HEK293 (cell line): ENCODE measurements around the gene LCMT1.
"Not testable (repeated sequence)": the region's sequence is repeated elsewhere in the genome, so short reads cannot be mapped to it uniquely, and the experiment has no call there.

Source experiments
- CTCF ChIA-PET: fragments of 350-600 bp; formaldehyde crosslinking; extraction: SDS; loops from one replicate; lab custom pipeline; 2021; ENCODE audit warnings: antibody characterized with exemption; lab: Yijun Ruan, JAX
- POLR2A ChIA-PET: fragments of 300-600 bp; formaldehyde crosslinking; extraction: SDS; loops from one replicate; lab custom pipeline; 2020; ENCODE audit warnings: antibody characterized with exemption, inconsistent platforms; lab: Yijun Ruan, JAX
- H3K27ac ChIP-seq: fragments of 200-500 bp; sonication (Bioruptor generic); 2 replicates; pipeline ENCODE4 v1.5.1; 2014; ENCODE audit warnings: low read depth, low read length, control low read depth, inconsistent platforms; ENCODE audit errors: extremely low read depth
- H3K36me3 ChIP-seq, 2 experiments: fragments of 200-500 bp in 1 of 2; sonication (Bioruptor generic) in 1 of 2; 1 replicate in 1 of 2; 2 replicates in 1 of 2; pipeline ENCODE4 v1.5.1; 2014 to 2017; ENCODE audit warnings: inconsistent platforms in 2 of 2, low read length in 2 of 2; ENCODE audit not compliant: control insufficient read depth in 2 of 2, insufficient read depth in 1 of 2
- H3K4me1 ChIP-seq: fragments of 200-500 bp; sonication (Bioruptor generic); 2 replicates; pipeline ENCODE4 v1.5.1; 2014; ENCODE audit warnings: mild to moderate bottlenecking, low read length, inconsistent platforms; ENCODE audit not compliant: control insufficient read depth, insufficient read depth
- H3K4me3 ChIP-seq: 2 replicates; pipeline ENCODE4 v1.5.1; 2011; ENCODE audit warnings: low read depth, mild to moderate bottlenecking, control low read depth, low read length, moderate library complexity
- H3K9me3 ChIP-seq: fragments of 200-500 bp; sonication (Bioruptor generic); 2 replicates; pipeline ENCODE4 v1.5.1; 2014; ENCODE audit warnings: low read depth, low read length, inconsistent platforms; ENCODE audit not compliant: control insufficient read depth, insufficient read depth
- BCL6B ChIP-seq: fragments of 450-650 bp; formaldehyde crosslinking; IDR thresholded peaks from 2 replicates; pipeline ENCODE4 v1.5.1; 2017; ENCODE audit warnings: missing biosample characterization, missing genetic modification characterization
- EGR2 ChIP-seq: fragments of 450-650 bp; formaldehyde crosslinking; IDR thresholded peaks from 2 replicates; pipeline ENCODE4 v1.5.1; 2016; ENCODE audit warnings: low read depth, missing biosample characterization, missing genetic modification characterization
- GFI1B ChIP-seq: fragments of 450-650 bp; formaldehyde crosslinking; IDR thresholded peaks from 2 replicates; pipeline ENCODE4 v1.5.1; 2016; ENCODE audit warnings: missing biosample characterization, missing genetic modification characterization
- HOXD13 ChIP-seq: sonication (generic); formaldehyde crosslinking; IDR thresholded peaks from 2 replicates; pipeline ENCODE4 v1.8.0; 2022; ENCODE audit warnings: missing genetic modification reagents, borderline replicate concordance
- OVOL3 ChIP-seq: fragments of 450-650 bp; formaldehyde crosslinking; IDR thresholded peaks from 2 replicates; pipeline ENCODE4 v1.5.1; 2016; ENCODE audit warnings: missing biosample characterization, missing genetic modification characterization
- RBAK ChIP-seq: fragments of 450-650 bp; formaldehyde crosslinking; IDR thresholded peaks from 2 replicates; pipeline ENCODE4 v1.5.1; 2016; ENCODE audit warnings: missing biosample characterization, missing genetic modification characterization
- REST ChIP-seq: fragments of 450-650 bp; formaldehyde crosslinking; IDR thresholded peaks from 2 replicates; pipeline ENCODE4 v1.5.1; 2016; ENCODE audit warnings: missing biosample characterization, missing genetic modification characterization
- SETDB1 ChIP-seq: IDR thresholded peaks from one replicate; pipeline ENCODE4 v1.6.1; 2017; ENCODE audit warnings: mild to moderate bottlenecking, low read length, moderate library complexity, mixed read lengths; ENCODE audit not compliant: insufficient read length
- TRIM28 ChIP-seq: IDR thresholded peaks from 2 replicates; pipeline ENCODE4 v1.6.1; 2011; ENCODE audit warnings: low read length, control low read depth, borderline replicate concordance
- ZNF175 ChIP-seq: fragments of 450-650 bp; formaldehyde crosslinking; IDR thresholded peaks from 2 replicates; pipeline ENCODE4 v1.5.1; 2016; ENCODE audit warnings: missing biosample characterization, missing genetic modification characterization
- ZNF2 ChIP-seq: fragments of 450-650 bp; formaldehyde crosslinking; IDR thresholded peaks from 2 replicates; pipeline ENCODE4 v1.5.1; 2016; ENCODE audit warnings: missing biosample characterization, missing genetic modification characterization
- ZNF211 ChIP-seq: fragments of 450-650 bp; formaldehyde crosslinking; IDR thresholded peaks from 2 replicates; pipeline ENCODE4 v1.5.1; 2016; ENCODE audit warnings: low read depth, missing biosample characterization, missing genetic modification characterization
- ZNF214 ChIP-seq: fragments of 450-650 bp; formaldehyde crosslinking; IDR thresholded peaks from 2 replicates; pipeline ENCODE4 v1.5.1; 2017; ENCODE audit warnings: missing biosample characterization, mild to moderate bottlenecking, missing genetic modification characterization, borderline replicate concordance
- ZNF23 ChIP-seq: fragments of 450-650 bp; formaldehyde crosslinking; IDR thresholded peaks from 2 replicates; pipeline ENCODE4 v1.5.1; 2016; ENCODE audit warnings: missing biosample characterization, missing genetic modification characterization, borderline replicate concordance
- ZNF239 ChIP-seq: fragments of 450-650 bp; formaldehyde crosslinking; IDR thresholded peaks from 2 replicates; pipeline ENCODE4 v1.5.1; 2016; ENCODE audit warnings: missing biosample characterization, missing genetic modification characterization
- ZNF24 ChIP-seq: fragments of 450-650 bp; formaldehyde crosslinking; IDR thresholded peaks from 2 replicates; pipeline ENCODE4 v1.5.1; 2016; ENCODE audit warnings: missing biosample characterization, missing genetic modification characterization
- ZNF362 ChIP-seq: fragments of 450-650 bp; formaldehyde crosslinking; IDR thresholded peaks from 2 replicates; pipeline ENCODE4 v1.5.1; 2016; ENCODE audit warnings: missing biosample characterization, missing genetic modification characterization
- ZNF37A ChIP-seq: fragments of 450-650 bp; IDR thresholded peaks from 2 replicates; pipeline ENCODE4 v1.5.1; 2018; ENCODE audit warnings: missing biosample characterization, missing genetic modification characterization
- ZNF473 ChIP-seq: fragments of 450-650 bp; formaldehyde crosslinking; IDR thresholded peaks from 2 replicates; pipeline ENCODE4 v1.5.1; 2017; ENCODE audit warnings: missing biosample characterization, missing genetic modification characterization
- ZNF510 ChIP-seq: fragments of 450-650 bp; formaldehyde crosslinking; IDR thresholded peaks from 2 replicates; pipeline ENCODE4 v1.5.1; 2018; ENCODE audit warnings: mild to moderate bottlenecking, missing genetic modification characterization, missing biosample characterization; ENCODE audit not compliant: insufficient replicate concordance
- ZNF529 ChIP-seq: fragments of 450-650 bp; formaldehyde crosslinking; IDR thresholded peaks from 2 replicates; pipeline ENCODE4 v1.5.1; 2017; ENCODE audit warnings: missing genetic modification characterization, missing biosample characterization; ENCODE audit not compliant: insufficient replicate concordance
- ZNF555 ChIP-seq: fragments of 450-650 bp; formaldehyde crosslinking; conservative IDR thresholded peaks from 2 replicates; pipeline ENCODE4 v1.5.1; 2017; ENCODE audit warnings: missing biosample characterization, mild to moderate bottlenecking, missing genetic modification characterization, inconsistent platforms
- ZNF624 ChIP-seq: fragments of 450-650 bp; formaldehyde crosslinking; IDR thresholded peaks from 2 replicates; pipeline ENCODE4 v1.5.1; 2017; ENCODE audit warnings: missing biosample characterization, missing genetic modification characterization
- ZNF629 ChIP-seq: fragments of 450-650 bp; formaldehyde crosslinking; IDR thresholded peaks from 2 replicates; pipeline ENCODE4 v1.5.1; 2017; ENCODE audit warnings: missing biosample characterization, missing genetic modification characterization
- ZNF768 ChIP-seq: fragments of 450-650 bp; formaldehyde crosslinking; IDR thresholded peaks from 2 replicates; pipeline ENCODE4 v1.5.1; 2018; ENCODE audit warnings: missing biosample characterization, mild to moderate bottlenecking, missing genetic modification characterization
- ZNF792 ChIP-seq: fragments of 450-650 bp; formaldehyde crosslinking; IDR thresholded peaks from 2 replicates; pipeline ENCODE4 v1.5.1; 2016; ENCODE audit warnings: missing biosample characterization, missing genetic modification characterization
- ZSCAN18 ChIP-seq: fragments of 450-650 bp; formaldehyde crosslinking; IDR thresholded peaks from 2 replicates; pipeline ENCODE4 v1.5.1; 2016; ENCODE audit warnings: missing biosample characterization, missing genetic modification characterization

LCMT1 gene

GRCh38 chr16:25124503-25124902, 13.0 kb downstream of the LCMT1 start (continued):
- TF ChIP-seq ZNF555 (no peak), ZNF792 (no peak), OVOL3 (tag by site-specific recombination) (no peak), ZNF768 (tag by site-specific recombination) (no peak), ZNF624 (tag by site-specific recombination) (no peak), BCL6B (no peak), ZNF510 (tag by site-specific recombination) (no peak), ZNF23 (tag by site-specific recombination) (no peak), SETDB1 (no peak)

GRCh38 chr16:25126086-25126666, 14.6 kb downstream of the LCMT1 start:
- CTCF ChIA-PET = interaction anchor here (0.6 to 2.0 kb wide), 7 partner anchors 70 to 163 kb away, joined by 3 to 14 read pairs (median 3); no protein-coding TSS in a partner anchor

GRCh38 chr16:25126820-25127232, 15.3 kb downstream of the LCMT1 start:
- ChIA-PET CTCF (interaction anchor here (0.6 to 2.0 kb wide), 7 partner anchors 11 to 162 kb away, joined by 3 to 14 read pairs (median 3); no protein-coding TSS in a partner anchor), POLR2A (interaction anchor here (1.2 kb wide), 1 partner anchor 15 kb away, joined by 3 read pairs; the partner anchor contains the start of gene LCMT1)
- Histone ChIP-seq H3K27ac (no peak overlapping the region), H3K4me1 (no peaks in the 10 kb centered on the region), H3K9me3 (no peaks in the 10 kb centered on the region), H3K36me3 (peaks cover 0 to 29% of the 10 kb centered on the region in 2 experiments; a peak in 2 of 3 replicates), H3K4me3 (no peak overlapping the region)
- TF ChIP-seq ZNF529 (tag by site-specific recombination) (no peak), ZNF37A (tag by site-specific recombination) (no peak), HOXD13 (no peak), GFI1B (peak; percentile 95), ZNF239 (tag by site-specific recombination) (no peak), ZNF768 (tag by site-specific recombination) (no peak), EGR2 (no peak; the same call in 1 of the 2 replicates), ZNF24 (no peak), ZNF214 (no peak), ZNF629 (peak; percentile 46; the same call in 1 of the 2 replicates), TRIM28 (0 out of 2 replicates have a peak, but pooled peaks have one; percentile 48), ZNF2 (tag by site-specific recombination) (peak; percentile 44; the same call in 1 of the 2 replicates), ZNF175 (no peak), ZSCAN18 (tag by site-specific recombination) (no peak), ZNF211 (tag by site-specific recombination) (no peak), ZNF362 (tag by site-specific recombination) (no peak), REST (tag by site-specific recombination) (no peak), ZNF473 (tag by site-specific recombination) (no peak), RBAK (no peak)

More at GRCh38 chr16:25126086-25126666, 14.6 kb downstream of the LCMT1 start:
- POLR2A ChIA-PET = interaction anchor here (1.2 kb wide), 1 partner anchor 14 kb away, joined by 3 read pairs; the partner anchor contains the start of gene LCMT1
- H3K4me3 ChIP-seq, H3K27ac ChIP-seq, H3K4me1 ChIP-seq, H3K9me3 ChIP-seq: not testable (repeated sequence)
- H3K36me3 ChIP-seq = peaks cover 0 to 27% of the 10 kb centered on the region in 2 experiments; a peak in 2 of 3 replicates
